HUDEP-2 (cell line): ENCODE data around the gene LRRC45.
A peak's percentile ranks its signal among the peaks of the same experiment; 100 is the strongest.

ENCODE experiments used
- DNase-seq, 76 experiments: peaks; one replicate each; lab custom pipeline; 2025; ENCODE audit not compliant: unreplicated experiment in 76 of 76; lab: John Stamatoyannopoulos, UW

Gene LRRC45

DNA sequence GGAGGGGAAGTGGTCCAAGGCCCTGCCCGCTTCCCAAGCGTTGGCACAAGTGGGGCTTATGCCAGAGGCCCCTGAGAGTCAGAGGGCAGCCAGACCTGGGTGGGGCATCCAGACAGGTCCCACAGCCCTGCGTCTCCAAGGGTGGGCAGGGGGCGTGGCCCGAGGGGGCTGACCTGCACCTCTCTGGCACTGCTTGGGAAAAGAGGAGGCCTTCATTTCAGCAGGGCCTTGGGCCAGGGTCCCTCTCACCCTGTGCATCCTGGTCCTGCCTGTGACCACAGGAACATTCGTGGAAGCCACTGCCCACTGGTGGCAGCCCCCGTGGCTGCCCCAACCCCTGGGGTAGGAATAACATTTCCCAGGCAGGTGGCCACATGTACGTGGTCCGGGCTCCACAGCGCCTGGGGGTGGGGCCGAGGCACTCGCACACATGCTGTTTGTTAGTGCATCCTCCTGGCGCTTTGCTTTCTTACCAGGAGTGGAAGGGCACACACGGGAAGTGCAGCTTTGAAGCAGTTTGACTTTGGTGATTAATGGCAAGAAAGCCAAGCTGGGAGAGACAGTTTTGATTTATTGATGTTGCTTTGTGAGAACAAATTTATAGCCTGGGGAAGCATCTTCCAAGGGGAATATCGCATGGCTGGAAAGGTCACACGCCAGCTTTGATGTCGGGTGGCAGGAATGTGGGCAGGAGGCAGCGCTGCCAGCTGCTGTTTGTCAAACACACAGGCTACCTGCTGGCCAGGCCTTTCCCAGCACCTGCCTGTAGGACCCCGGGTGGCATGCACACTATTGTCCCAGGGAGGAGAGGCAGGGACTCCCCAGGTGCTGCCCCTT lies 4.7 kb upstream of the LRRC45 start:
- DNase-seq = peak in 1 of 76 experiments; percentile 5

GRCh38 chr17:82018989-82019689 lies 4.0 kb upstream of the LRRC45 start:
- DNase-seq = no peak

GRCh38 chr17:82019690-82020571 lies 3.2 kb upstream of the LRRC45 start:
- DNase-seq = peak in 63 of 76 experiments; percentile 20 to 73 (median 53)

- no peak for DNase-seq
Measured at GRCh38 chr17:82020572-82021106, 2.5 kb upstream of the LRRC45 start.

- peak in 63 of 76 experiments; percentile 6 to 78 (median 47) for DNase-seq
Measured at GRCh38 chr17:82021107-82021899, 1.8 kb upstream of the LRRC45 start.

DNA sequence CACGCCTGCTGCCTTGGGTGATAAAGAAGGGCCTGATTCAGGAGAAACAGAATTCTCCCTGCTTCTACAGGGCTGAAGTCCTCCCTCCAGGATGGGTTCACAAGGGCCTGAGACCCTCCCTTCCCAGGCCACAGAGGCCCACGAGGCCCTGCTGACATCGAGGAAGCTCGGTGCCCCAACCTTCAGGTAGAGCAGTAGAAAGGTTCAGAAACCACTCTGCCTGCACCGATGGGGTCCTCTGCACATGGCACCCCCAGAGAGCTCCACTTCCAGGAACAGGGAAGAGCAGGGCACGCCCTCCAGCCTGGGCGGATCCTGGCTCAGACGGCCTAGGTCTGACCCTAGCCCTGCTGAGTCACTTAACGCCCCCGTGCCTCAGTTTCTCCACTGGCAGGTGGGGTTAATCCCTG lies 1.2 kb upstream of the LRRC45 start:
- peak in 11 of 76 experiments; percentile 16 to 40 (median 24) for DNase-seq

GRCh38 chr17:82022310-82022980 lies 660 bp upstream of the LRRC45 start, which contains the start of gene CENPX:
Gene CENPX, minus strand, starts transcription at chr17:82022878. Its CDS starts 17 bp downstream, at chr17:82022861.
- DNase-seq = no peak

DNA sequence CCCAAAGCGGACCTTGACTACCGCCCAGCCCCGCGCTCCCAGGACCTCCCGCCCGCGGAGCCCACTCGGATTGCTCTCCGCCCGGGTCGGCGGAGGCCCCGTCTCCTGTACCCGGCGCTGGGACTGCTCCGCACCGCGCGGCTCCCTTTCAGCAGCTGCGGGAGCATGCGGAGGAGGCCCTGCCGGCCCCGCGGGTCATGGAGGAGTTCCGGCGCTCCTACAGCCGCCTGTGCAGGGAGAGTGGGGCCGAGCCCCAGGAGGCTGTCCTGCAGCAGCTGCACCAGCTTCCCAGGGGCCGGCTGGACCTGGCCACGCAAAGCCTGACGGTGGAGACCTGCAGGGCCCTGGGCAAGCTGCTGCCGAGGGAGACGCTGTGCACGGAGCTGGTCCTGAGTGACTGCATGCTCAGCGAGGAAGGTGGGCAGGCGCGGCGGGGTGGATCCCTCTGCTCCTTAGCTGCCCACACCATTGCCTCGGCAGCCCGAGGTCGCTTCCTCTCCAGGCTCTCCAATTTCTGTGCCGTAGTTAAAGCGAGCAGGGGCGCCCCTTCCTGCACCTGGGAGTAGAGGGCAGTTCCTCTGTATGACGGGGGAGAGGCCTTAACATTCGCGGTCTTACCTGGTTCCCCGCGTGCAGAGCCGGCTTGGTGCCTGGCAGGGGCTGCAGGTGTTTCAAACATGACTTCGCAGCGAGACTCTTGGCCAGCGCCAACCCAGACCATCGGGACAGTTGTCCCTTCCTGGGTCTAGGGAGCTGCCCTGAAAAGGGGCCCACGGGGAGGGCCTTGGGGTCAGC lies 539 bp downstream of the LRRC45 start:
- peak in 14 of 76 experiments; percentile 5 to 76 (median 28) for DNase-seq

DNA sequence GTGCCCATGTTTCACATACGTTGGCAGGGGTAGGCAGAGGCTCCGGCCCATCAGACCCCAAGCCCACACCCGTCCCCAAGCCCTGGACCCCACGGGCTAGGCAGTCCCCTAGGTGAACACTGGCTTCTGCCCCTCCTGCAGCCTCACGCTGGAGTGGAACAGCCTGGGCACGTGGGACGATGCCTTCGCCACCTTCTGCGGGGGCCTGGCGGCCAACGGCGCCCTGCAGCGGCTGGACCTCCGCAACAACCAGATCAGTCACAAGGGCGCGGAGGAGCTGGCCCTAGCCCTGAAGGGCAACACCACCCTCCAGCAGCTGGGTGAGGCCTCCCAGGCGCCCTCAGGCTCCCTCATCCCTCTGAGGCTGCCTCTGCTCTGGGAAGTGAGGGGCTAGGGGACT lies 1.8 kb downstream of the LRRC45 start:
- DNase-seq = no peak

GRCh38 chr17:82025401-82026107 lies 2.4 kb downstream of the LRRC45 start:
- DNase-seq = no peak

DNA sequence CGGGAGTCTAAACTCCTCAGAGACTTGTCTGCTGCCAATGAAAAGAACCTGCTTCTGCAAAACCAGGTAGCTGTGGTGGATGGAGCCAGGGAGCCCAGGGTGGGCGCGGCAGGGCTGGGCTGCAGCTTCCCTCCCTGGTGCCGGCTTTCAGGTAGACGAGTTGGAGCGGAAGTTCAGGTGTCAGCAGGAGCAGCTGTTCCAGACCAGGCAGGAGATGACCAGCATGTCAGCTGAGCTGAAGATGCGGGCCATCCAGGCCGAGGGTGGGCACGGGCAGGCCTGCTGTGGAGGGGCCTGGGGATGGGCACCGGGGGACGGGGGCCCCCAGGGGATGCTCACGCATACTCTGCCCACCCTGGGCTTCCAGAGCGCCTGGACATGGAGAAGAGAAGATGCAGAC lies 5.1 kb downstream of the LRRC45 start:
- no peak for DNase-seq

DNA sequence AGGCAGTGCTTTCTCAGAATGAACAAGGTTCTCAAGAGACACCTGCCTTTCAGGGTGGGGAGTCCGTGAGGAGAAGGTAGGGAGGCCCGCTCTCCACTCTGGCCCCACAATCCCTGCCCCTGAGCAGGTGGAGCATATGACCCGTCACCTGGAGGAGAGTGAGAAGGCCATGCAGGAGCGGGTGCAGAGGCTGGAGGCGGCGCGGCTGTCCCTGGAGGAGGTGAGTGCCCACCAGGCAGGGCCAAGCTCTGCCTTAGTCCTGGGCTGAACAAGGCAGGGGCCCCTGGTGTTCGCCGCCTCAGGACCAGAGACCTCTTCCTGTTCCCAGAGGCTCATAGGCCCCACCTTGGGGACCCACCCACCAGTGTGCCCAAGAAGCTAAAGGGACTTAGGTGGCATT lies 5.9 kb downstream of the LRRC45 start:
- DNase-seq = no peak

- DNase-seq = no peak
Measured at GRCh38 chr17:82029391-82029790, 6.3 kb downstream of the LRRC45 start.

DNA sequence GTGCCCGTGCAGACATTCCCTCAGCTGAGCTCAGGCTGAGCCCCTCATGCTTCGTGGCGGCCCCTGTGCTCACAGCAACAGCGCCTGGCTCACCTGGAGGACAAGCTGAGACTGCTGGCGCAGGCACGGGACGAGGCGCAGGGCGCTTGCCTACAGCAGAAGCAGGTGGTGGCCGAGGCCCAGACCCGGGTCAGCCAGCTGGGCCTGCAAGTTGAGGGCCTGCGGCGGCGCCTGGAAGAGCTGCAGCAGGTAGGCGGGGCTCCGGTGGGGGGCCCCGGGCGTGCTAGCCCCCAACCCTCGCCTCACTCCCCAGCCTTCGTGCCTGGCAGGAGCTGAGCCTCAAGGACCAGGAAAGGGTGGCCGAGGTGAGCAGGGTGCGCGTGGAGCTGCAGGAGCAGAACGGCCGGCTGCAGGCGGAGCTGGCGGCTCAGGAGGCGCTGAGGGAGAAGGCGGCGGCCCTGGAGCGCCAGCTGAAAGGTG lies 6.9 kb downstream of the LRRC45 start:
- DNase-seq = no peak

GRCh38 chr17:82030470-82031302 lies 7.6 kb downstream of the LRRC45 start:
- peak in 73 of 76 experiments; percentile 12 to 87 (median 68) for DNase-seq

DNA sequence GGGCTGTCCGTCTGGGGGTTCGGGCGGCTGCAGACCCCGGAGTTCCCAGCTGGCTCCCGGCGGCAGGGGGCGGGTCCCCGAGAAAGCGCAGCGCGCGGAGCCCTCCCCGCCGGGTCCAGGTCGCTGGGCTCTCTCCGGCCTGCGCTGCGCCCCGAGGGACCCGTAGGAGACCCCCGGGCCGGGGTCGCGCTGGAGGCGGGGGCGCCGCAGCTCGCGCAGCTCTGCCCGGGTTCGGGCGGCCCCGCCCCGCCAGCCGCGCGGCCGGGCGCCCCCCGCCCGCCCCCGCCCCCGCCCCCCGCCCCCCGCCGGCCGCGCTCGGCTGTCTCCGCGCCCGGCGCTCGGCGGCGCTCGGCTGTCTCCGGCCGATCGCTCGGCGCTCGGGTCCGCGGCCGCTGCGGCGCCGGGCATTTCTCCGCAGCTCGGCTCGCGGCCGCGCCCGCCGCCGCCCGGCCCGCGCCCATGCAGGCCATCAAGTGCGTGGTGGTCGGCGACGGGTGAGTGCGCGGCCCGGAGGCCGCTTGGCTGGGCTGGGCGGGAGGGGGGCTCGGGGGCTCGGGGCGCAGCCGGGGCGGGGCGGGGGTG lies 8.3 kb downstream of the LRRC45 start, which contains the start of gene RAC3:
RAC3 (plus strand) TSS at position 376 of the 582 bp plus-strand sequence; CDS start at position 460, 84 bp downstream.
- peak in 2 of 76 experiments; percentile 17 to 50 for DNase-seq
